Retinal pigment epithelial cell (primary cell): ENCODE results near the gene KIRREL1.
A peak's percentile ranks its signal among the peaks of the same experiment; 100 is the strongest.

Source experiments
- DNase-seq: peaks from one replicate; pipeline ENCODE4 v3.0.0-alpha.2; 2010; ENCODE audit warnings: low read depth
- H3K4me3 ChIP-seq: 2 replicates; pipeline ENCODE4 v1.5.1; 2011; ENCODE audit warnings: mild to moderate bottlenecking, low read length, control low read depth, moderate library complexity
- TF ChIP-seq, protein P1 (sequence below): conservative IDR thresholded peaks from 2 replicates; pipeline ENCODE4 v1.5.1; 2011; ENCODE audit warnings: low read depth, low read length, control low read depth, inconsistent platforms

Gene KIRREL1

DNA sequence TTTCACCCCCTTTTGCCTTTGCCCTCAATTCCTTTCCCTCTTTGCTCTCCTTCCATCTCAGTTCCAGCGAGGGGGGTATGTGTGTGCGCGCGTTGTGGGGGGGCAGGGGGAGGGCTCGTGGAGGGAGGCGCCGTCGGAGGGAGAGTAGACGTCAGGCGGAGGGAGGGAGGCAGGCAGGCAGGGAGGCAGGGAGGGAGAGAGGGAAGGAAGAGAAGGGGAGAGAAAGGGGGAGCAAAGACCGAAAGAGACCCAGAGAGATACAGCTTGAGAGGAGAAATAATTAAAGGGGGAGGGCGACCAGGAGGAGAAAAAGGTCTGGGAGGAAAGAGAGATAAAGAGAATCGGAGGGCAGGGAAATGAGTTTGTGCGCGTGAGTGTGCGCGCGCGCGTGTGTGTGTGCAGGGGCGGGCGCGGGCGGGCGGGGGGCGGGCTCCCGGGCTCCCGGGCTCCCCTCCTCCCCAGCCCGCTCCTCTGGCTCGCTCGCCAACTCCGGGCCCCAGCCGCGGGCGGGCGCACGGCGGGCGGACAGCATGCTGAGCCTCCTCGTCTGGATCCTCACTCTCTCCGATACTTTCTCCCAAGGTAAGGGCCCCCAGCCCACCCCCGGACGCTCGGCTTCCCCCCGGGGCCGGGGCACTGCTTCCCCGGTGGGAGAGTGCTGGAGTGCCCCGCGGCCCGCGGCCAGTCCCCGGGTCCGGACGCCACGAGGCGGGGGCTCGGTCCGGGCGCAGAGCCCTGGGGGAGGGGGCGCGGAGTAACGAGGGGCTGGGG is at the start of gene KIRREL1:
Gene KIRREL1, plus strand, starts transcription at position 499 of the 771 bp plus-strand sequence. Its CDS starts 32 bp downstream, at position 531.
- H3K4me3 ChIP-seq: peak within 1 kb of the TSS; percentile 95
- DNase-seq: no peak
- TF ChIP-seq, protein P1, sequence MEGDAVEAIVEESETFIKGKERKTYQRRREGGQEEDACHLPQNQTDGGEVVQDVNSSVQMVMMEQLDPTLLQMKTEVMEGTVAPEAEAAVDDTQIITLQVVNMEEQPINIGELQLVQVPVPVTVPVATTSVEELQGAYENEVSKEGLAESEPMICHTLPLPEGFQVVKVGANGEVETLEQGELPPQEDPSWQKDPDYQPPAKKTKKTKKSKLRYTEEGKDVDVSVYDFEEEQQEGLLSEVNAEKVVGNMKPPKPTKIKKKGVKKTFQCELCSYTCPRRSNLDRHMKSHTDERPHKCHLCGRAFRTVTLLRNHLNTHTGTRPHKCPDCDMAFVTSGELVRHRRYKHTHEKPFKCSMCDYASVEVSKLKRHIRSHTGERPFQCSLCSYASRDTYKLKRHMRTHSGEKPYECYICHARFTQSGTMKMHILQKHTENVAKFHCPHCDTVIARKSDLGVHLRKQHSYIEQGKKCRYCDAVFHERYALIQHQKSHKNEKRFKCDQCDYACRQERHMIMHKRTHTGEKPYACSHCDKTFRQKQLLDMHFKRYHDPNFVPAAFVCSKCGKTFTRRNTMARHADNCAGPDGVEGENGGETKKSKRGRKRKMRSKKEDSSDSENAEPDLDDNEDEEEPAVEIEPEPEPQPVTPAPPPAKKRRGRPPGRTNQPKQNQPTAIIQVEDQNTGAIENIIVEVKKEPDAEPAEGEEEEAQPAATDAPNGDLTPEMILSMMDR: no peak

DNA sequence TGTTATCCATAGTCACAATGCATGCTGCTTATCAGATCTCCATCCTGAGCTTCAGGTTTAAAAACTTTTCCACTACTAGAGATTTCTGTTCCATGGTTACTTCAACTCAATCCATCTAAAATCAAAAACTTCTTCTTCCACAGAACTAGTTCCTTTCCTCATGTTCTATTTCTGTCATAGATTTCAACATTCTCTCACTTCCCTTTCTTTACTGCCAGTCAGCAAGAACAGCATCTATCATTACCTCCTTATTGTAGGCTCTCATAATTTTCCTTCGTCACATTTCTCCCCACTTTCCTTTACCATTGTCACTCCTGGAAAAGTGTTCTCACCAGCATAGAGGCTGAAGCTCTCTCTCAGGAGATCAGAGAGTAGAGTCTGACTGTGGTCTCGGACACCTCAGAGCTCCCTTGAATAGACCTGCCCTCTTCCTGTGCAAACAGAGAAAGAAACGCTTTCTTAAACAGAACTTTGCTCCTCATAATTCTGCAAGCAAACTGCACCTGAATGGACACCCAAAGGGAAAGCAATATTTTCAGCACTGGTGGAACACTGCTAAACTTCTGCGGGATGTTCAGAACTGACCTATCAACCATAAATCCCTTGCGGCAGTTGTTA is 48.7 kb upstream of the KIRREL1 start:
- TF ChIP-seq, protein P1: no peak
- no peak overlapping the region for H3K4me3 ChIP-seq

DNA sequence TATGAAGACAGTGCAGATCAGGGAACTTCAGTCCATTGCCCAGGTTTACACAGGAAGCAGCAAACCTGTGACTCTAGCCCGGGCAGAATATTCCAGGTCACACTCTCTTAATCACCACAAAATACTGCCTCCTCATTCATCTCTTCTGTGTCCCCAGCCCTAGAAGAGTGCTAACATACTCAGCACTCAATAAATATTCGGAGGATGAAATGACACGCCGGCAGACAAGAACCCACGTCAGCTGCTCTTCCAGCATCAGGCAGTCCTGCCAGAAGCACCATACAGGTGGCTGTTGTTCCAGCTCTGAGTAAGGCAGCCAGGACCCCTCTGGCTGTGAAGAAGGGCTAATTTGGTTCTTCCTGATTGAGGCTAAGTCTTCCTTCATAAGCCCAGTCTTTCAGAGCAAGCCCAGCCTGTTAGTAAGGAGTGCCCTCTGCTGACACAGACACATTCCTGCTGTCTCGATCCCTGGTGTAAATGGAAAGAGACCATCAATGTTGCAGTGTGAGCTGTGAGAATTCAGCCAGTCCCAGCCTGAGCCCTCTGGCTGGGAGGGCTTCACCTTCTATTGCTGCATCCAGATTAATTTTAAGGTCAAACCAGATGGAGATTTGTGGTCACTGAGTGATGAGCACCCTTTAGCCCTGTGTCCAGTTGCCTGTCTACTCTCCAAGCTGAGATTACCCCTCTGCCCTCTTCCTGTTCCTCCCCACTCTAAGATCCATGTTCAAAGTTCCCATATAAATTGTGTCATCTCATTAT is 45.0 kb upstream of the KIRREL1 start:
- TF ChIP-seq, protein P1: peak; percentile 63
- DNase-seq: no peak
- no peak overlapping the region for H3K4me3 ChIP-seq

More for the DNA sequence above, 48.7 kb upstream of the KIRREL1 start:
- DNase-seq: no peak

DNA sequence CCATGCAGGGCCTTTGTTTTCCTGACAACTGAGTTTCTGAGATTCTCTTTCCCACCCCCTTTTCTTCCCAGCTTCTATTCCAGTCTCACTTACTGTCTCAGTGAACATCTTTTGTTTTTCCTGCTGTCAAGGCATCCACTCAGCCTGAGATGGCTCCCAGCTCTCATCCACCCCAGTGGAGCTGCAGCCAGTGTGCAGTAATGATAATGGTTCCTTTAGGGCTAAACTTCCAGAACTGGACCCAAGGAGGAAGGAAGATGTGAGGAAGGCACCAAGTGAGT is 44.4 kb upstream of the KIRREL1 start:
- no peak for DNase-seq
- TF ChIP-seq, protein P1: no peak
- H3K4me3 ChIP-seq: no peak overlapping the region

DNA sequence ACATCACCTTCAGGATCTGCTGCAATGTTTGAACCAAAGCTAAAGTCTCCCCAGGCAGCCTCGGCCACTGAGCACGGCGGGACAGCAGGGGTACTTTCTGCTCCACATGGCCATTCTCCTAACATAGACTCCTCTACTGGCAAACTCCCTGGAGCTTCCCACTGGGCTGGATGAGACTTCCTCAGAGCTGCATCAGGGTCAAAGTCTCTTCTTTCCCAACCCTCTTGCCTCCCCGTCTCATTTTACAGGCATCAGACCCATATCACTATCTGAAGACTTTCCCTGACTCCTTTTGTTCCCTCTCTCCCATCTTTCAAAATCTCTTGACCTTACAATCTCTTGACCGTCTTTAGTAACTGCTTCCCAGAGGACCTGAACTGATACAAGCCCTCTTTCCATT is 42.2 kb upstream of the KIRREL1 start:
- TF ChIP-seq, protein P1: no peak
- no peak overlapping the region for H3K4me3 ChIP-seq
- DNase-seq: no peak

DNA sequence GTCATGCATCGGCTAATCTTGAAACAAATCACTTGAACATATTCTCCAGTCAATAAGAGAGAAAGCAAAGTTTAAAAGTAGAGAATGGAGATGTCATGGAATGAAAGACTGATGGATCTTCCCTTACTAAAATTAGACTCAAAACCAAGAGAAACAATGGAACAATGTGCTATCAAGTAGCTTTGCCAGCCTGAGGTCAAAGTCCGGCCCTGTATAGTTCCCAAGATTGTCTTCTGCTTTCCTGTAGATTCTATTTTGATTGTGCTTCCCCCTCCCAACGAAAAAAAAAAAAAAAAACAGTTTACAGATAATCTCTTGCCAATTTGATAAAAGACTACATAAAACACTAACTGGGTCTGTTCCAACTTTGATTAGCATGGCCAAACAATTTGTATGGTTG is 40.8 kb upstream of the KIRREL1 start:
- no peak overlapping the region for H3K4me3 ChIP-seq
- TF ChIP-seq, protein P1: no peak
- DNase-seq: no peak
